ENCODE measurements around the gene UCKL1. TPM values are rescaled to one million over a fixed set of nuclear protein-coding genes. Genes with fewer than 3 reads are reported as not detected.
A peak's percentile ranks its signal among the peaks of the same experiment; 100 is the strongest.
"Not testable (repeated sequence)": the region's sequence is repeated elsewhere in the genome, so short reads cannot be mapped to it uniquely, and the experiment has no call there.

Gene UCKL1
- total and polyA plus RNA-seq, 2 donors from 2014 or later: 39.3 to 39.8 TPM

- Histone ChIP-seq H3K27ac (ENCODE audit: low read depth in 2 of 2, low read length in 2 of 2) (no peak overlapping the region), H3K4me1 (ENCODE audit: control insufficient read depth in 2 of 3, insufficient read depth in 2 of 3, low read depth in 1 of 3, low read length in 3 of 3) (peaks cover 0 to 3% (median 0%) of the 10 kb centered on the region in 3 donors), H3K27me3 (ENCODE audit: control insufficient read depth, insufficient read depth, low read length) (no peaks in the 10 kb centered on the region), H3K36me3 (ENCODE audit: control insufficient read depth in 2 of 3, insufficient read depth in 3 of 3, low read length in 3 of 3) (peaks cover 2 to 49% (median 24%) of the 10 kb centered on the region in 3 donors), H3K9me3 (ENCODE audit: control insufficient read depth in 2 of 3, insufficient read depth in 1 of 3, low read length in 3 of 3) (no peaks in the 10 kb centered on the region), H3K9ac (ENCODE audit: low read length in 3 of 3) (no peak overlapping the region), H3K4me3 (ENCODE audit: low read length in 3 of 3) (no peak overlapping the region)
- intact Hi-C loops (cut with DNase I): no loop called here
- TF ChIP-seq CTCF (IDR thresholded peaks at IDR 0.05; ENCODE audit: borderline replicate concordance, extremely low read depth, insufficient read depth): no peak
- DNase-seq (peak in 1 of 5 donors; percentile 68), FAIRE-seq (no peak)
Observed at GRCh38 chr20:63930971-63931553, 25.2 kb downstream of the UCKL1 start.

GRCh38 chr20:63929473-63929883 is 26.7 kb downstream of the UCKL1 start:
- H3K4me3 ChIP-seq (ENCODE audit: low read length in 3 of 3); H3K4me1 ChIP-seq (ENCODE audit: control insufficient read depth in 2 of 3, insufficient read depth in 2 of 3, low read depth in 1 of 3, low read length in 3 of 3); DNase-seq; FAIRE-seq; H3K9ac ChIP-seq (ENCODE audit: low read length in 3 of 3); intact Hi-C loops (cut with DNase I); H3K9me3 ChIP-seq (ENCODE audit: control insufficient read depth in 2 of 3, insufficient read depth in 1 of 3, low read length in 3 of 3); H3K27me3 ChIP-seq (ENCODE audit: control insufficient read depth, insufficient read depth, low read length); H3K27ac ChIP-seq (ENCODE audit: low read depth in 2 of 2, low read length in 2 of 2): not testable (repeated sequence)
- peaks cover 2 to 40% (median 21%) of the 10 kb centered on the region in 3 donors for H3K36me3 ChIP-seq (ENCODE audit: control insufficient read depth in 2 of 3, insufficient read depth in 3 of 3, low read length in 3 of 3)

- Histone ChIP-seq H3K9me3 (ENCODE audit: control insufficient read depth in 2 of 3, insufficient read depth in 1 of 3, low read length in 3 of 3) (no peaks in the 10 kb centered on the region), H3K27ac (ENCODE audit: low read depth in 2 of 2, low read length in 2 of 2) (no peak overlapping the region), H3K4me1 (ENCODE audit: control insufficient read depth in 2 of 3, insufficient read depth in 2 of 3, low read depth in 1 of 3, low read length in 3 of 3) (peaks cover 0 to 5% (median 0%) of the 10 kb centered on the region in 3 donors), H3K9ac (ENCODE audit: low read length in 3 of 3) (no peak overlapping the region), H3K36me3 (ENCODE audit: control insufficient read depth in 2 of 3, insufficient read depth in 3 of 3, low read length in 3 of 3) (peaks cover 2 to 38% (median 21%) of the 10 kb centered on the region in 3 donors), H3K27me3 (ENCODE audit: control insufficient read depth, insufficient read depth, low read length) (no peaks in the 10 kb centered on the region), H3K4me3 (ENCODE audit: low read length in 3 of 3) (no peak overlapping the region)
- no peak for TF ChIP-seq CTCF (IDR thresholded peaks at IDR 0.05; ENCODE audit: borderline replicate concordance, extremely low read depth, insufficient read depth)
- FAIRE-seq (no peak), DNase-seq (no peak)
- intact Hi-C loops (cut with DNase I): no loop called here
Observed at GRCh38 chr20:63929071-63929470, 27.1 kb downstream of the UCKL1 start.

- H3K27ac ChIP-seq (ENCODE audit: low read depth in 2 of 2, low read length in 2 of 2): no peak overlapping the region
- no peak overlapping the region for H3K4me3 ChIP-seq (ENCODE audit: low read length in 3 of 3)
- peaks cover 0 to 5% (median 0%) of the 10 kb centered on the region in 3 donors for H3K4me1 ChIP-seq (ENCODE audit: control insufficient read depth in 2 of 3, insufficient read depth in 2 of 3, low read depth in 1 of 3, low read length in 3 of 3)
- DNase-seq (no peak), FAIRE-seq (no peak)
- H3K27me3 ChIP-seq (ENCODE audit: control insufficient read depth, insufficient read depth, low read length): no peaks in the 10 kb centered on the region
- intact Hi-C loops (cut with DNase I): no loop called here
- H3K9ac ChIP-seq (ENCODE audit: low read length in 3 of 3): no peak overlapping the region
- peaks cover 0 to 26% (median 12%) of the 10 kb centered on the region in 3 donors for H3K36me3 ChIP-seq (ENCODE audit: control insufficient read depth in 2 of 3, insufficient read depth in 3 of 3, low read length in 3 of 3)
- no peaks in the 10 kb centered on the region for H3K9me3 ChIP-seq (ENCODE audit: control insufficient read depth in 2 of 3, insufficient read depth in 1 of 3, low read length in 3 of 3)
- TF ChIP-seq CTCF (IDR thresholded peaks at IDR 0.05; ENCODE audit: borderline replicate concordance, extremely low read depth, insufficient read depth): no peak
Observed at GRCh38 chr20:63926298-63926697, 29.9 kb downstream of the UCKL1 start.

All from kidney (tissue), 14 donors.